SH-SY5Y (cell line): ENCODE measurements around the gene CFAP299.

Source experiments
- GATA2 ChIP-seq: IDR thresholded peaks from 2 replicates; pipeline ENCODE4 v1.6.1; 2011; ENCODE audit warnings: mild to moderate bottlenecking, low read depth, low read length
- GATA3 ChIP-seq: IDR thresholded peaks from 2 replicates; pipeline ENCODE4 v1.6.1; 2011; ENCODE audit warnings: low read depth, mild to moderate bottlenecking, low read length, moderate library complexity

- TF ChIP-seq GATA2 (no peak), GATA3 (no peak)
Measured at GRCh38 chr4:80980239-80980638, 644.7 kb downstream of the CFAP299 start.
